Measurements from ENCODE around the gene UBE2G1.

GRCh38 chr17:4393806-4394205 lies 27.3 kb upstream of the UBE2G1 start:
- TF ChIP-seq, protein P1, sequence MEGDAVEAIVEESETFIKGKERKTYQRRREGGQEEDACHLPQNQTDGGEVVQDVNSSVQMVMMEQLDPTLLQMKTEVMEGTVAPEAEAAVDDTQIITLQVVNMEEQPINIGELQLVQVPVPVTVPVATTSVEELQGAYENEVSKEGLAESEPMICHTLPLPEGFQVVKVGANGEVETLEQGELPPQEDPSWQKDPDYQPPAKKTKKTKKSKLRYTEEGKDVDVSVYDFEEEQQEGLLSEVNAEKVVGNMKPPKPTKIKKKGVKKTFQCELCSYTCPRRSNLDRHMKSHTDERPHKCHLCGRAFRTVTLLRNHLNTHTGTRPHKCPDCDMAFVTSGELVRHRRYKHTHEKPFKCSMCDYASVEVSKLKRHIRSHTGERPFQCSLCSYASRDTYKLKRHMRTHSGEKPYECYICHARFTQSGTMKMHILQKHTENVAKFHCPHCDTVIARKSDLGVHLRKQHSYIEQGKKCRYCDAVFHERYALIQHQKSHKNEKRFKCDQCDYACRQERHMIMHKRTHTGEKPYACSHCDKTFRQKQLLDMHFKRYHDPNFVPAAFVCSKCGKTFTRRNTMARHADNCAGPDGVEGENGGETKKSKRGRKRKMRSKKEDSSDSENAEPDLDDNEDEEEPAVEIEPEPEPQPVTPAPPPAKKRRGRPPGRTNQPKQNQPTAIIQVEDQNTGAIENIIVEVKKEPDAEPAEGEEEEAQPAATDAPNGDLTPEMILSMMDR (IDR thresholded peaks at IDR 0.05) = no peak
- TF ChIP-seq POLR2A (IDR thresholded peaks at IDR 0.05) = no peak

Data from esophagus squamous epithelium (tissue), 4 donors.